Fibroblast of skin of scalp (primary cell): Measurements from ENCODE around the gene MMP17.
"Not testable (repeated sequence)": the region's sequence is repeated elsewhere in the genome, so short reads cannot be mapped to it uniquely, and the experiment has no call there.

Experiments used
- DNase-seq: peaks from one replicate; pipeline ENCODE4 v3.0.0-alpha.2; 2013

The MMP17 gene

GRCh38 chr12:131800594-131801135 is 27.5 kb upstream of the MMP17 start:
- DNase-seq = no peak

GRCh38 chr12:131801254-131801866 is 26.8 kb upstream of the MMP17 start:
- no peak for DNase-seq

- DNase-seq = peak; percentile 65
Measured at GRCh38 chr12:131803961-131804521, 24.2 kb upstream of the MMP17 start.

GRCh38 chr12:131805421-131805820 is 22.8 kb upstream of the MMP17 start:
- no peak for DNase-seq

- no peak for DNase-seq
Measured at GRCh38 chr12:131806674-131807073, 21.5 kb upstream of the MMP17 start.

GRCh38 chr12:131808744-131809371 is 19.3 kb upstream of the MMP17 start:
- no peak for DNase-seq

GRCh38 chr12:131809476-131810254 is 18.5 kb upstream of the MMP17 start:
- DNase-seq = not testable (repeated sequence)

GRCh38 chr12:131810726-131811125 is 17.5 kb upstream of the MMP17 start:
- no peak for DNase-seq

- no peak for DNase-seq
Measured at GRCh38 chr12:131815131-131815530, 13.1 kb upstream of the MMP17 start.

- DNase-seq = no peak
Measured at GRCh38 chr12:131816495-131816894, 11.7 kb upstream of the MMP17 start.

- DNase-seq = no peak
Measured at GRCh38 chr12:131817241-131817640, 11.0 kb upstream of the MMP17 start.

- DNase-seq = no peak
Measured at GRCh38 chr12:131818821-131819585, 9.2 kb upstream of the MMP17 start.

- DNase-seq = no peak
Measured at GRCh38 chr12:131824450-131824849, 3.7 kb upstream of the MMP17 start.

GRCh38 chr12:131825146-131825892 is 2.9 kb upstream of the MMP17 start:
- no peak for DNase-seq

- no peak for DNase-seq
Measured at GRCh38 chr12:131826097-131826928, 1.9 kb upstream of the MMP17 start.

GRCh38 chr12:131828671-131829355 is 620 bp downstream of the MMP17 start:
- no peak for DNase-seq

- DNase-seq = no peak
Measured at GRCh38 chr12:131829356-131829747, 1.2 kb downstream of the MMP17 start.

- DNase-seq = no peak
Measured at GRCh38 chr12:131829791-131830334, 1.7 kb downstream of the MMP17 start.

- DNase-seq = peak; percentile 88
Measured at GRCh38 chr12:131830335-131830913, 2.2 kb downstream of the MMP17 start.
